GM18526 (cell line): ENCODE measurements around the gene MYRIP.

Experiments
- POLR2A ChIP-seq: IDR thresholded peaks from 3 replicates; pipeline ENCODE4 v1.6.1; 2011; ENCODE audit not compliant: insufficient read length; ENCODE audit errors: extremely low read depth

MYRIP gene

DNA sequence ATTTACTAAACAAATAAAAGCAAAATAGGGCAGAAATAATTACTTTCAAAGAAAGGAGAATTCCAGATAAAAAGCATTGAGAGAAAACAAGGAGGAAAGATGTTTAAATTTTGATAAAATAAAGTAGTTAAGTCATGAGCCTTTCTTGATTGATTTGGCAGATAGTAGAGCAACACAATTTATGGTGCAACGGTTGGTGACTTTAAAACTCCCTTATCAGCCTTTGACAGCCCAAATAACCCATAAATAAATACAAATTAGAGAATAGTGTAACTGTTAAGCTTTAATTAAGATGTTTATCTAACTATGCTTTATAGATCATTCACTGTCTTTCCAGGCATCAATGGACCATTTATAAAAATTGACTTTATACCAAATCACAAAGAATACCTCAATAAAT is 446.1 kb downstream of the MYRIP start:
- TF ChIP-seq POLR2A = no peak

- TF ChIP-seq POLR2A = no peak
Measured at GRCh38 chr3:40258064-40258463, 448.7 kb downstream of the MYRIP start.

DNA sequence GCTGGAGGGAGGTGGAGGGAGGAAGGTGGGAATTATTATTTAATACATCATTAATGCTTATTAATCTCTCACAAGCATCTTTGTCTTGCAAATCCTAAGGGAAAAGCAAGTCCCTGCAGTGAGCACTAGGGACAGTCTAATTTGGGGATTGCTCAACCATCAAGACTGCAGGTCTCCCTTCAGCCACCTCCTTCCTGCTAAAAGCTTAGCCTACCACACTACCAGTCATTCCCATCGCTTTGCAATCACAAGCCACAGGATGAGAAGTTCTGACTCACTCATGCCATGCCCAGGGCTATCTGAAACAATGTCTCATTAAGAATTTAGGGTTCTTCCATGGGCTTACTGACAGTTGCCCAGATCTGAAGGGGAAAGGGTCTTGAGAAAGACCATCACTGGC is 449.1 kb downstream of the MYRIP start:
- TF ChIP-seq POLR2A = no peak

- no peak for TF ChIP-seq POLR2A
Measured at GRCh38 chr3:40262331-40262730, 452.9 kb downstream of the MYRIP start.

DNA sequence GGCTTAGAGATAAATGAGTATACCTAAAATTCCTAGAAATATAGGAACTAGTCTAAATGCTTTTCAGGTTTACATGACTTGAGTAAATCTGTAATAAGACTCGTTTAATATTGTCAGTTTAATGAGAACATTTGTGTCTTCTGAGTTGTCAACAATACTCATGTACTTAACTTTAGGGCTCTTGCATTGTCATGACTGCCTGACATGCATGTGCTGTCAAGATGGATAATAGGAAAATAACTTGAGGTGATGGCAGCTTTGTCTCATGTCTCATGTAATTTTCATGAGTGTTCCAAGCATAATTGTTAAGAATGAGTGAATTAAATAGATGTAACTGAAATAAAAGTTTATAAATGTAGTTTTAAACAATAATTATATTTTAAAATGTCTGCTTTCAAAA is 455.0 kb downstream of the MYRIP start:
- no peak for TF ChIP-seq POLR2A

- no peak for TF ChIP-seq POLR2A
Measured at GRCh38 chr3:40265181-40265580, 455.8 kb downstream of the MYRIP start.

- no peak for TF ChIP-seq POLR2A
Measured at GRCh38 chr3:40267937-40268724, 458.7 kb downstream of the MYRIP start.

DNA sequence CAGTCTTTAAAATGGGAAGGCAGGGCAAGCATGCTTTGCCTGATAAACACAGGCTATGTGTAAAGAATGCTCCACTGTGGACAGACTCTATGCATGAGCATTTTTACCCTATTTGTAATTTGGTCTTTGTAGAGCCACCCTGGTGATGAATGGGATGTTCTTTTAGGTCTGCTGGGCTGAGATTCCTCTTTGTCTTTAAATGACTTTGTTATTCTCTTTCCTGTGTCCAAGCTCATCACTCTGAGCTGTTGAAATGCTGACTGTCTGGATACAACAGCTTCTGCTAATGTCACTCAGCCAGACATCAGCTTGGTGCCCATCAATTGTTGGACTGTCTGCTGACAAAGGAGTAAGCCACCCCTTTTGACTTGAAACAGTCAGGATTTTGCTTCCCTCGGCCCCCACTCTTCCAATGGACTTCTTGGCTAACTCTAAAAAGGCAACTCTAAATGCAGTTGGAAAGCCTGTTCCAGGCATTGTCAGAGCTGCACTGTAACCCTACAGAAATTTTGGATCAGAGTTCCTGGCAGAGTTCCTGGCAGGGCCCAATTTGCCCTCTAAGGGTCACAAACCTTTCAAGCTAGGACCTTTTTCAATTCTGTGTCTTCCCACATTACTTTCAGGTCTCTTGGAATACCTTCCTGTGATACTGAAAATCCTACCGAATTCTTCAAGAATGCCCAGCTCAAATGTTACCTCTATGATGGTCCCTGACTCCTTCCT is 459.6 kb downstream of the MYRIP start:
- no peak for TF ChIP-seq POLR2A

DNA sequence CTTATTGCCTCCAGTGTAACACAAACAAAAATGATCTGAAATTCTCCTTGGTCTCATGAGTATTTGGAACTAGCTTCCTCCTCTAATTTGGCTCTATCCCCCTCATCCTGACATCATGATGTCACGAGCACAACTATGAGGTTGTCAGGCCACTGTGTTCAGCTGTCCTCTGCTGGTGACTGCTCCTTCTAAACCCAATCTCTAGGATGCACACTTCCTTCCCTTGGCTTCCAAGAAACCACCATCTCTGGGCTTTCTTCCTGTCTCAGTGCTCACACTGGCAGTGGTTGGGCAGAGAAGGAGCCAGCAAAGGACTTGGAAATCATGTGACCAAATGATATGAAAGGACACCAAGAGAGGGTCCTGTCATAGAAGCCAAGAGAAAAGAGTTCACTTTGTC is 469.4 kb downstream of the MYRIP start:
- no peak for TF ChIP-seq POLR2A

DNA sequence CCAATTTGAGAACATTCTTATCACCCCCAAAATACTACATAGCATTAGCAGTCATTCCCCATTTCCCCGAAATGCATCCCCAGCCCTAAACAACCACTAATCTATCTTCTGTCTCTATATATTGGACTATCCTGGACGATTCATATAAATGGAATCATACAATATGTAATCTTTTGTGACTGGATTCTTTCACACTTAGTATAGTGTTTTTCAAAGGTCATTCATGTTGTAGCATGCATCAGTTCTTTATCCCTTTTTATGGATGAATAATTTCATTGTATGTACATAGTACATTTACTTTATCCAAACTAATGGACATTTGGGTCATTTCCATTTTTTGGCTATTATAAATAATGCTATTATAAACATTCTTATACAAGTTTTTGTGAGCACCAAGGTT is 472.6 kb downstream of the MYRIP start:
- TF ChIP-seq POLR2A = no peak

DNA sequence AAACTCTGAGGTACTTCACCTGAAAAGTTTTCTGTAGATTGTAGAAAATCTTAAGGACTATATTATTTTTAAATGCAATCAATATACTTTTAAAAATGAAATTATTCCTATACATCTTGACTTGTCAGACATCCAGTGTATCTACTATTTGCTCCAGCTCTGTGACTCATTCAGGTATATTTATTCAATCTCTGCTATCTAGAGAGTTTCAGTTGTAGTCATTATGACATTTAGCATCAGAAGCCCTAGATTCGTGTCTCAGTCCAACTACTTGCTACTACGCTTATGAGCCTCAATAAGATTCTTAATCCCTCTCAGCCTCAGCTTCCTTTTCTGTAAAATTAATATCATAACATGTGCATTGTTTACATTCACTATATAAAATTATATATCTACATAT is 477.8 kb downstream of the MYRIP start:
- TF ChIP-seq POLR2A = no peak

DNA sequence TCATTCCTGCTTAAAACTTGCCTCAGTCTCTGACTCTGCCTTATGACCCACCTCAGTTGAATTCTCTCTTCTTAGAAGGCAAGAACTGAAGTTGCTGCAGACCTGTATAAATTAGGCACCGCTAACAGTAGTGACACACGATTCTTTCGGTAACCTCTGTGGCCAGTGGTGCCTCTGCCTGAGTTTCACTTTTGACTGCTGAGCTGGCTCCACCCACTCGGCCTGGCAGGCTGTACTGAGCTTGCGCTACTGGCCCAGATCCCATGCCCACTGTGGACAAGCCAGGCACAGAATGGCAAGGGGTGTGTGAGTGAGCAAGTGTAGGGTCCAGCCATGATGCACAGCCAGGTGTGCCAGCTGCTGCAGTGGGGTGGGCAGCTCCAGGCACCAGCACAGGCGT is 481.0 kb downstream of the MYRIP start:
- TF ChIP-seq POLR2A = no peak

GRCh38 chr3:40291471-40291870 is 482.1 kb downstream of the MYRIP start:
- no peak for TF ChIP-seq POLR2A

GRCh38 chr3:40292637-40293349 is 483.4 kb downstream of the MYRIP start:
- TF ChIP-seq POLR2A = no peak

- TF ChIP-seq POLR2A = no peak
Measured at GRCh38 chr3:40294434-40294833, 485.0 kb downstream of the MYRIP start.

GRCh38 chr3:40298075-40298474 is 488.7 kb downstream of the MYRIP start:
- no peak for TF ChIP-seq POLR2A
